VCaP (cell line): Measurements from ENCODE around the gene COL4A3.

Experiments used
- H3K27ac ChIP-seq: fragments of 450-650 bp; 2 replicates; pipeline ENCODE4 v1.5.1; 2017
- TF ChIP-seq, protein P1 (sequence below): fragments of 450-650 bp; conservative IDR thresholded peaks from 2 replicates; pipeline ENCODE4 v1.5.1; 2017; ENCODE audit warnings: mild to moderate bottlenecking, moderate library complexity

COL4A3 gene

DNA sequence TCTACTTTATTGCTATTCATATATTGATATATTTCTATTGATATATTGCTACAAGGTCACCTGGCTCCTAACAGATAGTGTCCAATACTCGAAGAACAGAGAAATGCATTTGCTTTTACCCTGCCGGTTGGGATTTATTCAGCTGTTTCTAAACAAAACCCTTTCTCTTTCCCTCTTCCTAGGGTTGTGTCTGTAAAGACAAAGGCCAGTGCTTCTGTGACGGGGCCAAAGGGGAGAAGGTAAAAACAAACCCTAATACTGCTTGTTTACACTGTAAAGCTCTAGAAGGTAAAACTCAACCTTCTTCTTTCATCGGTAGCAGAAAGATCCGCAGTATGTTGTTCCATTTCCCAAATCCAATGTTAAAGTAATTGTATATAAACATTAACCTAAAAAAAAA is 73.4 kb downstream of the COL4A3 start:
- no peak overlapping the region for H3K27ac ChIP-seq
- TF ChIP-seq, protein P1, sequence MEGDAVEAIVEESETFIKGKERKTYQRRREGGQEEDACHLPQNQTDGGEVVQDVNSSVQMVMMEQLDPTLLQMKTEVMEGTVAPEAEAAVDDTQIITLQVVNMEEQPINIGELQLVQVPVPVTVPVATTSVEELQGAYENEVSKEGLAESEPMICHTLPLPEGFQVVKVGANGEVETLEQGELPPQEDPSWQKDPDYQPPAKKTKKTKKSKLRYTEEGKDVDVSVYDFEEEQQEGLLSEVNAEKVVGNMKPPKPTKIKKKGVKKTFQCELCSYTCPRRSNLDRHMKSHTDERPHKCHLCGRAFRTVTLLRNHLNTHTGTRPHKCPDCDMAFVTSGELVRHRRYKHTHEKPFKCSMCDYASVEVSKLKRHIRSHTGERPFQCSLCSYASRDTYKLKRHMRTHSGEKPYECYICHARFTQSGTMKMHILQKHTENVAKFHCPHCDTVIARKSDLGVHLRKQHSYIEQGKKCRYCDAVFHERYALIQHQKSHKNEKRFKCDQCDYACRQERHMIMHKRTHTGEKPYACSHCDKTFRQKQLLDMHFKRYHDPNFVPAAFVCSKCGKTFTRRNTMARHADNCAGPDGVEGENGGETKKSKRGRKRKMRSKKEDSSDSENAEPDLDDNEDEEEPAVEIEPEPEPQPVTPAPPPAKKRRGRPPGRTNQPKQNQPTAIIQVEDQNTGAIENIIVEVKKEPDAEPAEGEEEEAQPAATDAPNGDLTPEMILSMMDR = no peak

DNA sequence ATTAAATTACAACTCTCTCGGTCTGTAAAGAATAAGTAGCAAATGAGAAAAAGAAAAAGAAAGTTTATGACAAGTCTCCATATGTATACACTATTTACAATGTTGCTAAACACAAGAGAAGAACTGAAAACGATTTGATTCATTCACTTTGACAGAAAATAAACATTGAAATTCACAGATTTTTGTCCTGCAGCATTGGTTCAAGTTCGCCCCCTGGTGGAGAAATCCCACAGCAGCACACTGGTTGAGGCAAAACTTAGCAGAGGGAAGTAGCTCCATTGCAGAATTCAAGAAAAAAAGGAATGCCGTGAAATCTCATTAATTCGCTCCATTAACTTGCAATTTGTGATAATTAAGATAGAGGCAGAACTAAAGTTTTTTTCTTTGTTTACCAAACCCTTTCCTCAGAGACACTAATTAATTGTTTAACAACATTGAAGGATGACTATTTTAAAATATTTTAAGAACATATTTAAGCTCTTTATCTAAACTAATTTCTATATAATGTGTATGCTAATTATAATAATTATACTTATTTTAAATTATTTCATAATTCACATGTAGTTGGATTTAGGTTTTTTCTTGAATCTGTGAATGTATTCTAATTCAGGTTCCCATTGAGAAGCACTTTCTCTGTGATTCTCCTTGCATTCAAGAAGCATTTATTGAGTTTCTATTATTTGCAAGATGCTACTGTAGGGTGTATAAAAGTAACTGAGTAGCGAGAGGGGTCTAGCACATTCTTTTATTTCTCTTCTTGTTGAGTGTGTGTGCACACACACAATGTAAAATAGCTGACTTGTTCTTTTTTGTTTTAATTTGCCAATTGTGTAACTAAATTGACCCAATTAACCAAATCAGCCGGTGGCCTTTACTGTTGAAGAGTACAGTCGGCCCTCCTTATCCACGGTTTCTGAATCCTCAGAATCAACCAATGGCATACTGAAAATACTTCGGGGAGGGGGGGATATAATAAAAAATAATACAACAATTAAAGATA is 74.1 kb downstream of the COL4A3 start:
- TF ChIP-seq, protein P1 = peak; percentile 97
- H3K27ac ChIP-seq = no peak overlapping the region

DNA sequence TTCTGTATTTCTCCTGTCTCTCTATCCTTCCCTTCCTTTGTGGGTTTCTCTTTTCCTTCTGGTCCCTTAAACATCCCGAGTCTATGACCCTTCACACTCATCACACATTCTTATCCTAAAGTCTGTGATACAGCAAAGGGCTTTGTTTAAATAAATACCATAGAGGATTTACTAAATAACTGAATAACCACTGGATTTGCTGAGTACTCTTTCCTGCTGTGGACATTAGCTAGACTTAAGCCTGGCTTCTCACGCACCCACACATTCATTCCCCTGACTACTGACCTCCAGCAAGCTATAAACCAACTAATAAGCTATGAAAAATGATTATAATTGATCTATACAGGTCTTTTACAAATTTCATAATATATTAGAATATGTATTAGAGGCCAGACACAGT is 76.6 kb downstream of the COL4A3 start:
- TF ChIP-seq, protein P1 = no peak
- no peak overlapping the region for H3K27ac ChIP-seq

DNA sequence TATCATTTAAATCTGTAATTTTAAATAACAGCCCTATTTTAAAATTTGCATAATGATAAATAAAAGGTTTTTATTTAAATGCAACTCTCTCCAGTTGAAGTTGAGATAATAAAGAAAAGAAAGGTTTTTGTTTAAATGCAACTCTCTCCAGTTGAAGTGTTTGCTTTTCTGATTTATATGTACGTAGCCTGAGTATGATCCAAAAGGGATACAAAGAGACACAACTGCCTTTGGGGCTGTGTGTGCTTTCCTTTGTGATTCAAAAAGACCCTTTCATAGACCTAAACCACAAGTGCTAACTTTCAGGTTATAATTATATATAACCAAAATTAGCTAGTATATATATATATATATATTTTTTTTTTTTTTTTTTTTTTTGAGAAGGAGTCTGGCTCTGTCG is 84.5 kb downstream of the COL4A3 start:
- TF ChIP-seq, protein P1 = no peak

DNA sequence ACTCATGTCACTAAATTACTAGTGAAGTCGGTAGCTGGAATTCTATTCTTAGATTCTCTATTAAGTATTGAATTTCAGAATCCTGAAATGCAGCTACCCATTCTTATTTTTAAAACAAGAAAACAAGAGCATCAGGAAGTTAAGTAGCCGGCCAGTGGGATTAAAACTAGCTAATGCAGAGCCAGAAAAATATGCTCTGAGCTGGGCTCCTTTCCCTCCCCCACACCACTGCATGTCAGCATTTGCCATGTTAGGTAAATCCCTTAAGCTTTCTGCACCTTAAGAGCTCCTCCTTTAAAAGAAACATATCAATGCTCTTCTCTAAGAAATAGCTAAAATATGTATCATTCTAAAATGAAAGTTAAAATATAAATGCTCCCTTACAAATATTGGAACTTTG is 88.4 kb downstream of the COL4A3 start:
- H3K27ac ChIP-seq = no peak overlapping the region
- TF ChIP-seq, protein P1 = no peak

More for the DNA sequence above, 84.5 kb downstream of the COL4A3 start:
- H3K27ac ChIP-seq = no peak overlapping the region

DNA sequence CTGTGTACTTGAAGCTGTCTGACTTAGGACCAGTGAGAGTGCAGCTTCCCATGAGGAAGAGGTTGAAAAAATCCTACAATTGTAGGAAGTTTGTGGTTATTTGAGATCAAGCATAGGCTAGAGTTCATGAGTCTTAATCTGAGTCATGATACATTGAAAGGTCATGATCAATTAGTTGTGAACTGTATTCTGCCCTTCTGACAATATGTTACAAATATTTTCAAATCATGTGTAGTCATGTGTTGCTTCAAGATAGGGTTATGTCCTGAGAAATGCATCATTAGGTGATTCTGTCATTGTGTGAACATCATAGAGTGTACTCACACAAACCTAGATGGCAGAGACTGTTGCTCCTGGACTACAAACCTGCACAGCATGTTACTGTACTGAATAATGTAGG is 92.2 kb downstream of the COL4A3 start:
- TF ChIP-seq, protein P1 = no peak
- H3K27ac ChIP-seq = no peak overlapping the region

DNA sequence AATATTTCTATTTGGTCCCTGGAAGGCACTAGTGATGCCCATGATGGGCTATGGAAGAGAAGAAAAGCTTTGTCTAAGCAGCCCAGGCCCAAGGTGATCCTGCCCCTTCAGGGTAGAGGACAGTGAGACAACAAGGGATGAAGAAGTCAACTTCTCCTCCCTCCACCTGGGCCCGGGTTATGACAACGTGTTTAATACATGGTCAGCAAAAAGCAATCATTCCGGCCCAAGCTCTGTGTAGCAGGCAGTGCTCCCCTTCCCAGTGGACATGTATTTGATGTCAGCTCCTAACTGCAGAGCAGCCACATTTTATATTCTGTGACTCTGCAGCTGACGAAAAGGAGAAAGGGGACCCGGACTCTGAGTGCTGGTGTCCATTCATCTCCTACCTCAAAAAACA is 93.4 kb downstream of the COL4A3 start:
- no peak overlapping the region for H3K27ac ChIP-seq
- TF ChIP-seq, protein P1 = no peak
